ENCODE data around the gene PFKFB4.

The PFKFB4 gene

DNA sequence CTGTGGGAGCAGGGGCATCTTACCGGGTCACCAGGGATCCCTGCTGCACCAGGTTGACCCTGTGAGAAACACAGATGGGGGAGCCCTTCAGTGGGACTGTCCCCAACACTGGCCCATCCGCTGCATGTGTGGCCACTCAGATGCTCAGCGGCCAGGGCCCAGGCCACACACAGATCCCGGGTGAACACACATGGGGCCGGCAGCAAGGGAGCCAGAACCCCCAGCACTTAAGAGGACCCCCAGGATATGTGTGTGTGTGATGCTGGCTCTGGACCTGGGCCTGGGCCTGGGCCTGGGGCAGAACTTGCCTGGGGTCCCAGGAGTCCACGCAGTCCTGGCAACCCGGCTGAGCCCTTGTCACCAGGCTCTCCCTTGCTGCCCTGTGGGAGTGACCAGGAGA, 11.9 kb upstream of the PFKFB4 start:
- H3K36me3 Mint-ChIP-seq: no peaks in the 10 kb centered on the region
- peaks cover 10% of the 10 kb centered on the region for H3K27me3 Mint-ChIP-seq
- ATAC-seq: no peak
- no peak overlapping the region for H3K27ac Mint-ChIP-seq
- no peaks in the 10 kb centered on the region for H3K9me3 Mint-ChIP-seq
- peaks cover 17% of the 10 kb centered on the region for H3K4me1 Mint-ChIP-seq
- H3K4me3 Mint-ChIP-seq: no peak overlapping the region

DNA sequence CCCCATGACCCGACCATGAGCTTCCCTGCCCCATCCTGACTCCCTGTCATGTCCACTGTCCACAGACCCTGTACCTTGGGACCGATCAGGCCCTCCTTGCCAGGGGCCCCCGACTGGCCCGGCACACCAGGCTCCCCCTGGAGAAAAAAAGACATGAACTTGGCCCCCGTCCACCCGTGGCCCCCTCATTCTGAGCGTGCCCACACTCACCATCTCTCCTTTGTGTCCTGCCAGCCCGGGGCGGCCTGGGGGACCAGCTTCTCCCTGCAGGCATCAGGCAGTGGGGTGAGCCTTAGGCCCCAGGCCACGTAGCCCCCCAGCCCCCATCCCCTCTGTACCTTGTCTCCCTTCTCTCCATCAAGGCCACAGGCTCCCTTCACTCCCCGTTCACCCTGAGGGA, 10.9 kb upstream of the PFKFB4 start:
- no peak for ATAC-seq
- peaks cover 10% of the 10 kb centered on the region for H3K27me3 Mint-ChIP-seq
- H3K4me3 Mint-ChIP-seq: no peak overlapping the region
- peaks cover 17% of the 10 kb centered on the region for H3K4me1 Mint-ChIP-seq
- no peaks in the 10 kb centered on the region for H3K36me3 Mint-ChIP-seq
- H3K9me3 Mint-ChIP-seq: no peaks in the 10 kb centered on the region
- H3K27ac Mint-ChIP-seq: no peak overlapping the region

DNA sequence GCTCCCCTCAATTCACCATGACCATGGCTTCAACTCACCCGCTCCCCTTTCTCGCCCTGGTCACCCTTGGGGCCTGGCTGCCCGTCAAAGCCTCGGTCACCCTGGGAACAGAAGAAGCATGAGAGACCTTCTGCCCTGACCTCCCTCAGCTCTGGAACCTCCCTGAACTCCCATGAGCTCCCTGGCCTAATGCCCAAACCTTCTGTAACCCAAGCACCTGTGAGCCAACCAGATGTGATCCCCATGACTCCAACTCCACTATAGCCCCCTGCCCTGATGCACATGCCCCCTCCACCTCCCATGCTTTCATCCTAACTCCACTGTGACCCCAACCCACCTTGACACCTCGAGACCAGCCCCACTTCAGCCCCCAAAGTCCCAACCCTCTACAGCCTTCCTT, 10.5 kb upstream of the PFKFB4 start:
- Mint-ChIP-seq H3K27me3 (peaks cover 10% of the 10 kb centered on the region), H3K9me3 (no peaks in the 10 kb centered on the region), H3K4me3 (no peak overlapping the region), H3K27ac (peak overlapping the region; percentile 6), H3K4me1 (peaks cover 17% of the 10 kb centered on the region), H3K36me3 (no peaks in the 10 kb centered on the region)
- no peak for ATAC-seq

DNA sequence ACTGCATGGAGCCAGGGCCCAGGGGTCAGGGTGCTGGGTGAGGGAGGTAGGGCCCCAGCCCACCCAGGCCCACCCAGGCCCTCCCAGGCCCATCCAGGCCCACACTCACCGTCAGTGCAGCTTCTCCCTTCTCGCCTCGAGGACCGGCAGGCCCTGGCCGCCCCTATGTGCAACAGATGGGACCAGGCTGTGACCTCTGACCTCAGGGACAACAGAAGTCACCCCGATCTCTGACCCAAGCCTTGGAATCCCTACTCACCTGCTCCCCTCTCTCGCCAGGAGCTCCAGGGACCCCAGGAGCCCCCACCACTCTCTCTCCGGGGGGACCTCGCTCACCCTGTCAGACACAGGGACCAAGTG, 9.8 kb upstream of the PFKFB4 start:
- H3K4me3 Mint-ChIP-seq: no peak overlapping the region
- peak overlapping the region; percentile 6 for H3K27ac Mint-ChIP-seq
- no peaks in the 10 kb centered on the region for H3K36me3 Mint-ChIP-seq
- ATAC-seq: peak; percentile 14
- H3K27me3 Mint-ChIP-seq: peaks cover 10% of the 10 kb centered on the region
- no peaks in the 10 kb centered on the region for H3K9me3 Mint-ChIP-seq
- peaks cover 17% of the 10 kb centered on the region for H3K4me1 Mint-ChIP-seq

DNA sequence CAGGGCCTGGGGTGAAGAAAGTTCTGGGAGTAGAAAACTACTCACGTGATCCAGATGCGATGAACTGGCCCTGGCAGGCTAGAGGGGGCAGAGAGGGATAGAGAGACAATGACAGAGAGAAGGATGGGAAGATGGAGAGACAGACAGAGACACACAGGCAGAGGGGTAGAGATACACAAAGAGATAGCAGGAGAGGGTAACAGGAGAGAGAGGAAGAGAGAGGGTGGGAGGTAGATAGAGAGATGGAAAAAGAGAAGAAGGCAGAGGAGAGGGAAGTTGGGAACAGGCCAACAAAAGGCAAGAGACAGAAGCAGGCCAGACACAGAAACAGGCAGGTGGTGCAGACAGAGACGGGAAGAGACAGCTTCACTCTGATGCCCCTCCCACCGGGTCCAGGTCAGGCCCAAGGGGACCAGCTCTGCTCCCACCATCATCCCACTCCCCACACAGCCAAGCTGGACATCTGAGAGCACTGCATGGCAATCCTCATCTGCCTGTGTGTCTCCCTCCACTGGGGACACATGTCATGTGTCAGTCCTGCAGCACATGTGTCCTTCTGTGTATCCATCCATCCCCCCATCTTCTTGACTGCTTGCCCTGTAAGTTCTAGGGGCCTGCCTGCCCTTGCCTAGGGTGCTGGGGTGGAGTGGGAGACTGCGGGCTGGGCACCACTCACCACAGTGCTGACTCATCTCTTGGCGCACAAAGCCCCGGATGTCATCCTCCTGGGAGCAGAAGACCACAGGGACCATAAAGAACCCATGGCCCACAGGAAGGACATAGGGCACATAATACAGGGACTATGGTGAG, 9.2 kb upstream of the PFKFB4 start:
- H3K4me3 Mint-ChIP-seq: no peak overlapping the region

DNA sequence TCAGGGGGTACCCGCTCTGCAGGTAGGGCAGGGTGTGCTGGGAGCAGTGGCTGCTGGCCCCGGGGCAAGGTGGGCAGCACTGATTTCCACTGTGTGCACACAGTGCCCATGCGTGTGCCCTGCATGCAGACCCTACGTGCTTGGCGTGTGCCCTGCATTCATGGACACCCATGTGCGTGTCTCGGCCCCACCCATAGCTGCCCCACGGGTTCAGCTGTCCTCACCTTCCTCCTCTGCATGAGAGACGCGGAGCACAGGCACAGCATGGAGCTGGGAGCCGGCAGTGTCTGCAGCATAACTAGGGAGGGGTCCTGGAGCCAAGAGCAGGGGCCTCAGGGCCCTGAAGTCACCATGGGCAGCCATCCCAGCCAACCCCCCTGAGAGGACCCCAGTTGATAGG, 8.6 kb upstream of the PFKFB4 start:
- Mint-ChIP-seq H3K4me1 (peaks cover 29% of the 10 kb centered on the region), H3K4me3 (no peak overlapping the region), H3K27ac (peak overlapping the region; percentile 7), H3K36me3 (no peaks in the 10 kb centered on the region), H3K27me3 (peaks cover 10% of the 10 kb centered on the region), H3K9me3 (no peaks in the 10 kb centered on the region)
- ATAC-seq: no peak

More for the DNA sequence above, 9.2 kb upstream of the PFKFB4 start:
- peak; percentile 18 for ATAC-seq
- peaks cover 10% of the 10 kb centered on the region for H3K27me3 Mint-ChIP-seq
- peak overlapping the region; percentile 7 for H3K27ac Mint-ChIP-seq
- no peaks in the 10 kb centered on the region for H3K9me3 Mint-ChIP-seq
- peaks cover 23% of the 10 kb centered on the region for H3K4me1 Mint-ChIP-seq
- no peaks in the 10 kb centered on the region for H3K36me3 Mint-ChIP-seq

DNA sequence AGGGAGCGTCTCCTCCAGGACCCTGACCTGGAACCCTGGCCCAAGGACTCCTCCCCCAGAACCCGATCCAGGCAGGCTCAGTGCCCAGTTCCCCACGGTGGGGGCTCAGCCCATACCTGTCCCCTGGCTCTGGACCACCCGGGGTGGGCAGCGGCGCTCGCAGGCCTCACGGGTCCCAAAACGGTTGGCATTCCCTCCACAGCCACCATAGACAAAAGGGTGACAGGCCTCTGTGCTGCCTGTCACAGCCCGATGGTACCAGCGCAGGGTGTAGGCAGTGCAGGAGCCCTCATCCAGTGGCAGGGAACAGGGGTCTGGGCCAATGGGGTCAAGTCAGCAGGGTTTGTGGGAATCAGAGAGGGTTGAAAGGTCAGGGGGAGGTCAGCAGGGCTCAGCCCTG, 8.1 kb upstream of the PFKFB4 start:
- Mint-ChIP-seq H3K4me1 (peaks cover 34% of the 10 kb centered on the region), H3K27me3 (peaks cover 4% of the 10 kb centered on the region), H3K9me3 (no peaks in the 10 kb centered on the region), H3K27ac (no peak overlapping the region), H3K4me3 (no peak overlapping the region), H3K36me3 (no peaks in the 10 kb centered on the region)
- no peak for ATAC-seq

DNA sequence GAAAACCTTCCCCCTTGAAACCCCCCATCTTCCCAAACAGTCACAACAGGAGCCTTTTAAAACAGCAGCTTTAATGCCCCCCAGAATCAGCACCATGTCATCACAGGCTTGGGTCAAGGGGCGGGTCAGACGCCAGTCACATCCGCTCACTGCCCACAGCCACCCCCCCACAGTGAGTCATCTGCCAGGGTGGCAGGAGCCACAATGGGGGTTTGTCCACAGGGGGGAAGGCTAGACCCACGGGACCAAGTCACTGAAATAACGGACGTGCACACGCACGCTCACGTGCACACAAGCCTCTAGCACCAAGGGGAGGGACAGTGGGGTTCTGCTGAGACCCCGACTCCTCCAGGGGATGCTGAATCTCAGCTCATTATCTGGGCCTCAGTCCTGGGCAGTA, 7.4 kb upstream of the PFKFB4 start:
- Mint-ChIP-seq H3K27ac (no peak overlapping the region), H3K9me3 (no peaks in the 10 kb centered on the region), H3K27me3 (no peaks in the 10 kb centered on the region), H3K4me1 (peaks cover 37% of the 10 kb centered on the region), H3K4me3 (no peak overlapping the region), H3K36me3 (no peaks in the 10 kb centered on the region)
- ATAC-seq: no peak

DNA sequence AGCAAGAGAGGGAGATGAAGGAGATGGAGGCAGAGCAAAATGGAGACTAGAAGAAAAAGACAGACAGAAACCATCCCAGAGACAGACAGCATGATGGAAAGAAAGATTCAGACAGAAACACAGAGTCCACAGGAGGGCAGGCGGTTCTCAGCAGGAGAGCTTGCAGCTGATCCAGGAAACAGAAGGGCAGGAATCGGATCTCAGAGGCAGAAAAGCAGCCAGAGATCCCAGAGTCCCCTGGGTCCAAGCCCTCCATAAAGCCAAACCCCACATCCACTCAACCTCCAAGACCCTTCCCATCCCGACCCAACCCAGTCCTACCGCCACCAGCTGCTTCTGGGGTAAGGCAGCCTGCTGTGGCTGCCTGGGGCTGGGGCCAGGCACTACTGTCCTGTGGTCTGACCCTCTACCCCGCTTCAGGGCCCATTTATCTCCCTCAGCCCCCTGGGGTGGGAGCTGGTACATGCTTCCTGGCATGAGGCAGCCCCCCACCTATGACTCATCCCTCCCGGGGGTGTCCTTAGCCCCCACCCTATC, 6.8 kb upstream of the PFKFB4 start, which contains the start of gene UCN2:
TSS of gene UCN2 (minus strand) at position 400 of the 537 bp plus-strand sequence. CDS start 657 bp downstream, outside the sequence.
- no peak within 1 kb of the TSS for H3K27ac Mint-ChIP-seq
- no peaks in the 10 kb centered on the region for H3K36me3 Mint-ChIP-seq
- H3K27me3 Mint-ChIP-seq: no peaks in the 10 kb centered on the region
- H3K4me1 Mint-ChIP-seq: peaks cover 43% of the 10 kb centered on the region
- no peaks in the 10 kb centered on the region for H3K9me3 Mint-ChIP-seq
- H3K4me3 Mint-ChIP-seq: no peak within 1 kb of the TSS
- no peak for ATAC-seq

DNA sequence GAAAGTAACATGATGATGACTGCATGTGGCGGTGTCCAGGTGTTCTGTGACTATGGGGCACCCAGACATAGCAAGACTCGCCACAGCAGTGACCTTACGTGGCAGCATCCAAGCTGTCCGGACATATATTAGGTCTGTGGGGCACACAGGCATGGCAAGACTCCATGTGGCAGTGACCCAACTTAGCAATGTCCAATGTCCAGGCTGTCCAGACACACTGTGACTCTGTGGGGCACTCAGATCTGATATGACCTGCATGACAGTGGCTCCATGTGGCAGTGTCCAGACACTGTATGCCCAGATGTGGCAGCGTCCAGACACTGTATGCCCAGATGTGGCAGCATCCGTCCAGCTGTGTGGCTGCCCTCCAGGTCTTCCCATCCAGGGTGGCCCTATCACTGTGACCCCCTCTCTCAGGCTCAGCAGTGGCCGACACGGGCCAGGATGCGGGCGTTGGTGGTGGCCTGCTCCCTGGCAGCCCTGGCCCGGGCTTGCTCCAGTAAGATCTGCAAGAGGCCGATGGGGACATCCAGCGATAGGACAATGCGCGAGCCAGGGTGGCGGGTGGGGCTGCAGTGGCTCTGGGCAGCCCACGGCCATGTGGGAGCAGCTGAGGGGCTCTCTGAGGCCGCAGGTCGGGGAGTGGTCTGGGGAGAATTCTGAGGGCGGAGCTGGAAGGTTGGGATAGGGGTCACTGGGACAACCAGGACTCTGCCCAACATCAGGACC, 5.9 kb upstream of the PFKFB4 start:
- Mint-ChIP-seq H3K27me3 (no peaks in the 10 kb centered on the region), H3K4me1 (peaks cover 51% of the 10 kb centered on the region), H3K4me3 (no peak overlapping the region), H3K27ac (no peak overlapping the region), H3K9me3 (no peaks in the 10 kb centered on the region), H3K36me3 (no peaks in the 10 kb centered on the region)
- ATAC-seq: no peak

DNA sequence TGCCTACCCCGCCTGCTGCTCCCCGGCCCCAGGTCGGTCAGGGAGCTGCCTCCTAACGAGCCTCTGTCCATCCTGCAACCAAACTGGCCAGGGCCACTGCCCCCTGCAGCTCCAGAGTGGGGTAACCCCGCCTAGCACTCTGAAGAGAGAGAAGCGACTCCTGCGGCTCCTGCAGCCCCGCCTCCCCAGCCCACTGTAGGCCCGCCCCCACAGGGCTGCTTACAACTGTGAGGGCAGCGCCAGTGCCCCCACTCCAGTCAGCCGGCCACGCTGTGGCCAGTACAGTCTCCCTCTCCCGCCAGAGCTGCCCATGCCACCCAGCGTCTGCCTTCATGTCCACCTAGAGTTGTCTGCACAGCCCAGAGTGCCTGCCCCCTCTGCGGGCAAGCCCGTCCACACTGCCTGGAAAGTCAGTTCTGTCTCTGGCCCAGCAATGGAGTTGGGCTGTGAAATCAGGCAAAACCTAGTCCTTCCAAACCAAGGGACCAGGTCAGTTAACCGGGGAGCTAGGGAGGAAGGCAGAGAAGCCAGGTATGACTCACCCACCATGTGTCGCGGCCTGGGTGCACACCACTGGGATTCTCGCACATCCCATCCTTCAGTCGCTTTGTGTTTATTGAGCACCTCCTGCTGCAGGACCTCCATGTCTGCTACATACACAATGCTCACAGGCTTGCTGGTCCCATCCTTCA, 4.6 kb upstream of the PFKFB4 start:
- H3K4me1 Mint-ChIP-seq: peaks cover 56% of the 10 kb centered on the region
- no peak for ATAC-seq
- no peak overlapping the region for H3K27ac Mint-ChIP-seq
- H3K27me3 Mint-ChIP-seq: no peaks in the 10 kb centered on the region
- H3K36me3 Mint-ChIP-seq: no peaks in the 10 kb centered on the region
- H3K9me3 Mint-ChIP-seq: no peaks in the 10 kb centered on the region
- H3K4me3 Mint-ChIP-seq: peak overlapping the region; percentile 30

DNA sequence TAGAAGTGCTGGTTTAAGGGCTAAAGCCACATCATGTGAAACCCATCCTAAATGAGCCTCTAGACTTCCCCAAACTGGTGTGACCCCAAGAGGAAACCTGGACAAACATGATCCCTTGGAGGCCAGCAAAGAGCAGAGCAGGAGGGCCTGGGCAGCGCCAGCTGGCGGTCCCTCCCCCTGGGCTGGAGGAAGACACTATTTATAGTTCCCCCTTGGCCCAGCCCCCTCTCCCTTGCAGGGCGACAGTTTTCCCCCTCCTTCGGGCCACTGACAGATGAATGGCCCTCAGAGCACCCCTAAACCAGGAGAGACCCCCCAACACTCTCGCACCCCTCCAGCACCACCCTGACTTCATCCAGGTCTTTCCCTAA, 4.0 kb upstream of the PFKFB4 start:
- H3K4me1 Mint-ChIP-seq: peaks cover 51% of the 10 kb centered on the region
- H3K9me3 Mint-ChIP-seq: no peaks in the 10 kb centered on the region
- H3K27ac Mint-ChIP-seq: no peak overlapping the region
- no peaks in the 10 kb centered on the region for H3K36me3 Mint-ChIP-seq
- no peaks in the 10 kb centered on the region for H3K27me3 Mint-ChIP-seq
- no peak overlapping the region for H3K4me3 Mint-ChIP-seq
- ATAC-seq: no peak

DNA sequence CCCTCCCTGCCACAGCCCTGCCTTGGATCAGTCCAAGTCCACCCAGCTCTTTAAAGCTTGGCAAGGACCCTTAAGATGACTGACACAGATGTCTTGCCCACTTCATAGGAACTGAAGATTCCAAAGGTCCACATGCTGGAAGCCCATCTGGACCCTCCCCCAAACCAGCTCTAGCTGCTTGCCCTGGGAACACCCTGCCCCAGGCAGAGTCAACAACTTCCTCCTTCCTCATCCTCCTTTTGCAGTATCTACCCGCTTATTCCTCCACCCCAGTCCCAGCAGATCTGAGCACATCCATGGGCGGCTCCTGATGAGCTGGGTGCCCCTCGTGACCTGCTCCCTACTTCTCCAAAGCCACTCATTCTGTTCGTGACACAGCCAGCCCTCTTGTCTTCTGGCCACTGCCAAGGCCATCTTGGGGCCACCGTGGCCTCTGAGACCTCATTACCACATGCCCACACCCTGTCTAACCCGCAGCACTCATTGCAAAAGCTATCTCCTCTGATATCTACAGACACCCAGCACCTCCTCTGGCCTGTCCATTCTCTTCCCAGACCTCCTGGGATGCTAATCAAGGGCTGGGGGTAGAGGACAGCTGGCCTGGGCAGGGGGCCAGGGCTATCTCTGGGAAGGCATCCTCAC, 2.0 kb upstream of the PFKFB4 start:
- no peaks in the 10 kb centered on the region for H3K27me3 Mint-ChIP-seq
- peaks cover 47% of the 10 kb centered on the region for H3K4me1 Mint-ChIP-seq
- H3K36me3 Mint-ChIP-seq: no peaks in the 10 kb centered on the region
- ATAC-seq: no peak
- H3K9me3 Mint-ChIP-seq: no peaks in the 10 kb centered on the region
- peak overlapping the region; percentile 16 for H3K4me3 Mint-ChIP-seq
- peak overlapping the region; percentile 79 for H3K27ac Mint-ChIP-seq

DNA sequence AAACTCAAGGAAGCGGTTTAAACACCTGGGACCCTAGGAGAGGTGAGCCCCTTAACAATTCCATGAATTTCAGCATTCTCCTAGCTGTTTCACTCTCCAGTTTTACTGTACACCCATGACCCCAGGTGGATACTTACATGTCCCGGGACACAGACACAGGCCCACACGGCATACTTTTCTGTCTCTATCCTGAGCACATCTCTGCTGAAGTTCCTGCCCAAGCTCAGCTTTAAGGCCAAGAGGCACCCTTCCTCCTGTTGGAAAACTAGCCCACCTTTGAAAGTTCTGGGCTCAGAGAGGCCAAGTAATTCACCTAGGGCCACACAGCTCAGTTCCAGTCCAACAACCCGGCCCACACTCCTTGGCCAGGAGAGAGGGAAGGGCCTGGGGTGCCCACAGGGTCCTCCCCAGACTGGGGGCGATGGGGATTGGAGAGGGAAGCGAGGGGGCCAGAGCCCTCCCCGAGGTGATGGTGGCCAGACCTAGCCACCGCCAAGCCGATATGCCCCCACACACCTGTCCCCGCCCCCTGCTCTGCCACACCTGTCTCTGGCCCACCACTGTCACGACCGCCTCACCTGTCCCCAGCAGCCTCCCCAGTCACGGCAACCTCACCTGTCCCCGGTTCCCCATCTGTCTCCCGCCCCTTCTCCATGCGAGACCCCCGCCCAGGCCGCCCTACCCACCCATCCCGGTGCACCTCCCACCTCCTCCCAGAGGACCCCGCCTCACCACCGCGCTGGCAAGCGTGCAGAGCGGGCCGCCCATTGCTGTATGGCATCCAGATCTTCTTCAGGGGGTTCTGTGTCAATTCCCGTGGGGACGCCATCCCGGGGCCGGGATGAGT, 431 bp downstream of the PFKFB4 start:
- H3K36me3 Mint-ChIP-seq: no peaks in the 10 kb centered on the region
- H3K27me3 Mint-ChIP-seq: no peaks in the 10 kb centered on the region
- peak; percentile 0 for ATAC-seq
- H3K9me3 Mint-ChIP-seq: no peaks in the 10 kb centered on the region
- peak overlapping the region; percentile 78 for H3K4me3 Mint-ChIP-seq
- peak overlapping the region; percentile 79 for H3K27ac Mint-ChIP-seq
- peaks cover 44% of the 10 kb centered on the region for H3K4me1 Mint-ChIP-seq
